SH-SY5Y (cell line): ENCODE results near the gene PPP1R2C.

Source experiments
- GATA2 ChIP-seq: IDR thresholded peaks from 2 replicates; pipeline ENCODE4 v1.6.1; 2011; ENCODE audit warnings: mild to moderate bottlenecking, low read depth, low read length
- GATA3 ChIP-seq: IDR thresholded peaks from 2 replicates; pipeline ENCODE4 v1.6.1; 2011; ENCODE audit warnings: low read depth, mild to moderate bottlenecking, low read length, moderate library complexity

GRCh38 chrX:42783451-42783850 is 5.5 kb upstream of the PPP1R2C start:
- no peak for TF ChIP-seq GATA3
- TF ChIP-seq GATA2: no peak
